Daoy (cell line): ENCODE measurements around the gene IL21R. TPM values are rescaled to one million over a fixed set of nuclear protein-coding genes. Genes with fewer than 3 reads are reported as not detected.

Experiments
- DNase-seq: peaks from one replicate; pipeline ENCODE4 v3.0.0-alpha.2; 2015; ENCODE audit warnings: low read depth
- total RNA-seq: library from RNA; depleted of rRNA; stranded (reverse); fragments of >200 nt; shearing (Covaris generic); gene quantifications from 2 replicates; pipeline ENCODE4 v1.2.3, GENCODE V29; 2014

Gene IL21R
- total RNA-seq, 1 experiment from 2014 or later: not detected

- no peak for DNase-seq
Observed at GRCh38 chr16:27462846-27463682, 61.1 kb downstream of the IL21R start.

- DNase-seq: no peak
Observed at GRCh38 chr16:27463741-27464591, 62.0 kb downstream of the IL21R start.

- DNase-seq: no peak
Observed at GRCh38 chr16:27464626-27465482, 62.9 kb downstream of the IL21R start.

- DNase-seq: no peak
Observed at GRCh38 chr16:27465483-27465879, 63.5 kb downstream of the IL21R start.

- no peak for DNase-seq
Observed at GRCh38 chr16:27468941-27469531, 67.1 kb downstream of the IL21R start.

GRCh38 chr16:27470567-27471431 is 68.8 kb downstream of the IL21R start:
- no peak for DNase-seq

GRCh38 chr16:27471661-27472060 is 69.7 kb downstream of the IL21R start:
- no peak for DNase-seq

- DNase-seq: no peak
Observed at GRCh38 chr16:27472091-27473020, 70.4 kb downstream of the IL21R start.

- DNase-seq: no peak
Observed at GRCh38 chr16:27473101-27473900, 71.3 kb downstream of the IL21R start.

- DNase-seq: no peak
Observed at GRCh38 chr16:27474041-27474440, 72.1 kb downstream of the IL21R start.

GRCh38 chr16:27474921-27475320 is 72.9 kb downstream of the IL21R start:
- DNase-seq: no peak

- DNase-seq: peak; percentile 70
Observed at GRCh38 chr16:27475561-27475960, 73.6 kb downstream of the IL21R start.

- DNase-seq: no peak
Observed at GRCh38 chr16:27476240-27476639, 74.3 kb downstream of the IL21R start.

GRCh38 chr16:27480761-27481160 is 78.8 kb downstream of the IL21R start:
- DNase-seq: no peak

GRCh38 chr16:27481282-27481934 is 79.4 kb downstream of the IL21R start:
- no peak for DNase-seq

GRCh38 chr16:27482397-27483087 is 80.6 kb downstream of the IL21R start:
- DNase-seq: no peak

GRCh38 chr16:27483088-27483437 is 81.1 kb downstream of the IL21R start:
- no peak for DNase-seq
